NCI-H82 treated with DMSO at 0.1 percent for 48 hours (cell line): ENCODE results near the gene PPM1F.

Source experiments
- DNase-seq: peaks from one replicate; lab custom pipeline; 2025; ENCODE audit not compliant: unreplicated experiment; lab: John Stamatoyannopoulos, UW

The PPM1F gene

DNA sequence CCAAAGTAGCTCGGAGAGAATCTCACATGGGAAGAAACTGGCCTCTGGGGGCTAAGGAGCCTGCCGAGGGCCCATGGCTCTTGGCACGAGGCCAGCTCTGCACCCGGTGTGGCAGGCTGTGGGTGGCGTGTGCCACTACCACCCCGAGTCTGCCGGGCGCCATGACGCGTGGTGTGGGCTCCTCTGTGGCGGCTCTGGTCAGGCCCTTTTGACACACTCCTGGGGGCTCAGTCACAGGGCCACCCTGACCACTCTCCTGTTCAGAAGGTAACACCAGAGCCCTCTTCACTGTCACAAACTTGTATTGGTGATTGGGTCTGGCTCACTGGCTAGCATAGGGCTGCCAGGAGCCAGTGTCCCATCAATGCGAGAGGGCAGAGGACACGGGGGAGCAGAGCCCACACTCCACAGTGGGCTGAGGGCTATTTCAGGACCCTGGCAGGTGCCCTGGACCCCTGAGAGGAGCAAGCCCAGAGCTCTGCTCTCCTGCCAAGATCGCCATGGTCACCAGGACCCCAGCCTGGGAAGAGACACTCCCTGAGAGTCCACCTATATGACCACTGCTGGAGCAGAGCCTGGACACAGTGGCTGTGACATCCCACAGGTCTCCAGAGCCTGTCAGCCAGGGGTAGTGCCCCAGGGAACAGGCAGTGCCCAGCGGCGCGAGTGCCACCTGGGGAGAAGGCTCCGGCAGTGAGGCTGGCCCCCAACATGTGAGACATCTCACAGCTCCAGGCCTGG is 8.6 kb upstream of the PPM1F start:
- DNase-seq = no peak

DNA sequence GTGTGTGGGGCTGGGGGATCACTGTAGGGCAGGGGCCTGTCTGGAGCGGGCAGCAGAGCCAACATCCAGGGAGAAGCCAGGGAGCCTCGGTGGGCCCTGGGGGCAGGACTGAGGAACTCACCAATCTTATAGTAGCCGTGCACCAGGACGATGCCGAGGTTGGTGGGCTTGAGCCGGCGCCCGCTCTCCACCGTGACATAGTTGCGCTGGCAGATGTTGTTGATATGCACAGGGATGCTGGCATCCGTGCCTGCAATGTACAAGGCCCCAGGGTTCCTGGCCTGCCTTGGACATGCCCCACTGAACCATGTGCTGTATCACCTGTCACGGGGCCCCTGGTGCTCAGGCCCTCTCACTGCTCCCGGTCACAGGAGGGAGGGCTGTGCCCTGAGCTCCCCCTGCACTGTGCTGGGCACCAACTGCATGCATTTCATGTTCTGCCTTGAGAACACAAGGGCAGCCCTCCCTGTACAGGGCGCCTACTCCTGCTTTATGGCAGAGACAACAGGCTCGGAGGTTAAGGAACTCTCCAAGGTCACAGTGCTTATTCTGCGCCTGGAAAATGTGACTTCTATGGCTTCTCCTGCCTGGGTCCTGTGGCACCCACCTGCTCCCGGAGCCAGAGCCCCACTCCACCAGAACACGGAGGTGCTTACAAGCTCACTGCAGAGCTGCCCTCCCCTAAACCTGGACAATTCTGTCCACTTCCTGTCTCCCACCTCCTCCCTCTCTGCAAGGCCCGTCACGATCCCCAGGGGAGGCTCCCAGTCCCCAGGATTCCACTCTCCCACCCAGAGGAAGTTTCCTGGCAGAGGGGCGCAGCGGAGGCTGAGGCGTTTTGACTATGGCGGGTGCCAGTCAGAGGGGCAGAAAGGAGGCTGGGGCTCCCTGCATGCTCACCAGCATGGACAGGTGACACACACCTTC is 7.8 kb upstream of the PPM1F start:
- no peak for DNase-seq

DNA sequence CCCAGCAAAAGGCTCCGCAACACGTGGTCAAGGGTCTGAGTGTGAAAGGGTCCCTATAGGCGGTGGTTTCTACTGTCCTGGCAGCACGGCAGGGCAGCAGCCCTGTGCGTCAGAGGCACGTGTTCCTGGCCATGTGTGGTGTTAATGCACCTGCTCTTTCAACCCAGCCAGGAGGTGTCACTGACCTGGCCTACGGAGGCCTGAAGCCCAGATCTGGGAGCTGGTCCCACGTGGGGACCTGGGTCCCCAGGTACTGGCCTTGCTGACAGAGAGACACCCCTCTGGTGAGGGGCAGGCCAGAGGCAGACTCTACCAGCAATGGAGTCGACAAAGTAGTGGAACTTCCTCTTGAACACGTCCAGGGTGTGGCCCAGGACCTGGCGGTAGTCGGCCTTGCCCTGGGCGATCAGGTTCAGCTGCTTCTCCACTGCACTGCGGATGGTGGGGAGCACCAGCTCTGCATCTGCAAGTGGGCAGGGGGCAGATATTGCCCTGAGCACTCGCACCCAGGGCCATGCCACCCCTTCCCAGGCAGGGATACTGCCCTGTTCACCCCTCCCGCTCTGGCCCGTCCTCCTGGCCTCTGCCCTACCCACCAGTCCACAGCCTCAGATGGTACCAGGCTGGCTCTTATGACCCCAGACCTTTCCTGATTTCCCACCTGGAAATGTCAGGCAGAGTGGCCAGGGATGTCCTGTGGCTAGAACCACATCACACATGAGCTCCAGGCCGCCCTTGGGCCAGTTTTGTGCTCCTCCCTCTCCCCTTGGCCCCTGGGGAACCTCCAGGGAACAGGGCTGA is 6.8 kb upstream of the PPM1F start:
- no peak for DNase-seq

DNA sequence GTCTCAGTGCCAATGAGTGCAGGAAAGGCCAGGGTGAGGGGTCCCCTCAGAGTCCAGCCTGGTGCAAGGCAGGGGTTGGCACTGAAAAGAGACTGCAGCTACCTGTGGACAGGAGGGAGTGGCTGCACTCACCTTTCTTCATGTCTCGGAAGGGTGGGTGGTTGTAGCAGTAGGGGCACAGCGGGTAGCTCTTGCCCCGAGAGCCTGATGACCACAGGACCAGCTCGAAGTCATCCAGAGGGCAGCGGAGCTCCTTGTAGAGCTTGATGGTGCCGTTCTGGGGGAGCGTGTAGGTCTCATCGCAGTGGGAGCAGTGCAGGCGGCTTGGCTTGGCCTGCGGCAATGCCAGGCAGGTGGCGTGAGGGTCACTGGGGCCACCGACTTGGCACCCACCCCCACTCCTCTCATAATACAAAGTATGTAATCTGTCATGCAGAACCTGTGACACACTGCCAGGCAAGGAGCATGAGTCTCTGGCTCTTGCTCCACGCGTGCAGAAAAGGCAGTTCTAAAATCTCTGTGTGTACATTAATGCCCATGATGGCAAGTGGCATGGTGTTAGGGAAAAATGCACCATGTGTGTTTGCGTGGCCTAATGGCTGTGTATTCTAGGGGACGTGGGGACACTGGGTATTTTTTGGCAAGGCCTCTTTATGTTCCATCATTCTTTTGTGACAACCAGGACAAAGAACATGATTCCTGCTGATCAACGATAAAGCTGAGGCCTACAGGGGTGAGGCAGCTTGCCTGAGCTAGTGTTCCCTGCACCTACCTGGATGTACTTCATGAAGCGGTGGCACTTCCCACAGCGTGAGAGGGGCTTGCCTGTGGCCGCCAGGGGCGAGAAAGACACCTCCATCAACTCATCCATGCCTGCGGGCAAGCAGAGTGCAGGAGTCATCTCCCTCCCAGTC is 6.0 kb upstream of the PPM1F start:
- DNase-seq = no peak

DNA sequence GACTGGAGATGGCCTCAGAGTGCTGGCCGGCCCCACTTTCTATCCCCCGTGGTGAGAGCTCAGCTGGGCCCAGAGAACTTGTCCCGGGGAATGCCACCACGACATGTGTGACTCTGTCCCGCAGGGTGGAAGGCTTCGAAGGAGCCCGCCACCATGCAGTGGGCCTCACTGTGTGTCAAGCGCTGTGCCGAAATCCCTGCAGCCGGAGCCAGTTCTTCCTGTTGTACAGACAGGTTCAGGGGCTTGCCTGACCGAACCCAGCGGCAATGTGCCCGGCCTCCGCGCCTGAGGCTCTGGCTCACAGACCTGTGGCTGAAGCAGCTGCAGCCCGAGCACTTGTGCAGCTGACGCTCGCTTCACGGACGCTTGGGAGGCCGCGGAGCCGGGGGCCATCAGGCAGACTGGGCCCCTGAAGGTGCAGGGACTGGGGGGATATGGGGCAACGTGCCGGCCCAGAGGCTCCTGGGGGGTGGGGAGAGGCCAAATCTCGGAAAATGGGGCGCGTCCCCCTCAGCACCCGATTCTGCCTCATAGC is 650 bp downstream of the PPM1F start:
- no peak for DNase-seq

DNA sequence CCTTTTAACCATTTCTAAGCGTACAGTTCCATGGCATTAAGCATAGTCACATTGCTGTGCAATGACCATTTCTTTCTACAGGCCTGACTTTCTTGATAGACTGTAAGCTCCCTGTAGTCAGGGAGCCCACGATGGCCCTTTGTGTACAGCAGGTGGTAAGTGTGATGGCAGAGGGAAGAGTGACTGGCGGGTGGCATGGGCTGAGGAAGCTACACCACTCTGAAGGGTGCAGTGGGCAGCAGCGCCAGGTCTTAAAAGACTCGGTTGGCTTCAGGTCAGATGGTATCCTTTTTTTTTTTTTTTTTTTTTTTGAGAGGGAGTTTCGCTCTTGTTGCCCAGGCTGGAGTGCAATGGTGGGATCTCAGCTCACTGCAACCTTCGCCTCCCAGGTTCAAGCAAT is 1.6 kb downstream of the PPM1F start:
- DNase-seq = no peak

DNA sequence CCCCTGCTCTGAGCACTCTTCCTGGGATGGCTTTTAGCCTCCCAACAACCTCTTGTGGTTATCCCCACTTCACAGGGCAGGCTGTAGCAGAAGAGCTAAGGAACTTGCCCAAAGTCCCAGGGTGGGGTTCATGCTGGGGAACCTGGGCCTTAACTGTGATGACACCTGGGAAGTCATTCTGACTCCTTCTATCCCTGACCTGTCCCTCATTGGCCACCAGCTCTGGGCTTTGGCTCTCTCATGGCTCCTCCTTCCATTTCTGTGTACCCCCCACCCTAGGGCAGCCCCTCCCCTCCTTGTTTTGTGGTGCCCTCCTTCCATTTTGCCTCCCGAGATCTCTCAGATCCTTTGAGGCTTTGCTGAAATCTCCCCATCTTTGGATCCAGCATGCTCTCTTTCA is 2.7 kb downstream of the PPM1F start:
- DNase-seq = no peak

DNA sequence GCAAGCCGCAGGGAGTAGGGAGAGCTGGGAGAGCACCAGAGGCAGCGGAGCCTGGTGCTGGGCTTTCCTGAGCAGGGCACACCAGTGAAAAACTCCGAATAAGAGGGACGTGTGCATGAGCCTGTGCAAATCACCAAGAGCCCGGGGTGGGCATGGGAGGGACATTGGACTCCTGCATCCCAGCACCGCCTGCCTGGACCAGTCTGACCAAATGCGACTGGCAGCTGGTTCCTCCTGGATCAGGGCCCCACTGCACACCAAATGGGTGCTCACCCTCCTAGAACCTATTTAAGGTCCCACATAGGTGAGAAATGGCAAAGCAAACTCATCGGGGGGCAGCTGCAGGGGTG is 3.1 kb downstream of the PPM1F start:
- no peak for DNase-seq

DNA sequence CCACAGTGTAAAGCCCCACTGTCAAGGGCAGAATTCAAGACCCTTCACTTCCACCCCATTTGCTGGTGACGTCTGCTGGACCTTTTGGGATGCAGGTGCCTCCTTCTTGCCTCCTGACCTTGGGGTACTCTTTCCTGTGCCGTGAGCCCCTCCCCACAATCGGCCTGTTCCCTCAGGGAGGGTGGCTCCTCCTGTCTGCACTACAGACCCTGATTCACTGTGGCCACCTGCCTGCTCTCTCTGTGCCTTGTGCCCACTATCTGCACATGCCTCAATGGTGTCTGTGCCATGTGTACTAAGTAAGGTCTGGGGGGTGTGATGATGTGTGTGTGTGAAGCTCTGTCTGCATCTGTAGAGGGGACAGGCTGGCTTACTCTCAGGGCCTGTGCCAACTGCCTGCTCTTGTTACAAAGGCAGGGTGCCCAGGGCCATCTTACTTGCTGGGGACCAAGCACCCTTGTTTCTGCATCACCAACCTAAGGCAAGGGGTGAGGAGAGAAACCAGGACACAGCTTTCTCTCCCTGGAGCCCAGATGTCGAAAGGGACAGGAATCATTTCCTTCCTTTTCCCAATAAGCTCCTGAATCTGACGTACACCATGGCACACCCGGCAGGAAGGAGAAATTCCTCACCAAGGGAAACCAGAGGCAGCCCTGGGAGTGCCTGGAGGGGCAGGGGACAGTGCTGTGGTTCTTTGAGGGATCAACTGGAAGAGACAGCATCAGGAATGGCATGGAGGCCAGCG is 3.7 kb downstream of the PPM1F start:
- DNase-seq = no peak

DNA sequence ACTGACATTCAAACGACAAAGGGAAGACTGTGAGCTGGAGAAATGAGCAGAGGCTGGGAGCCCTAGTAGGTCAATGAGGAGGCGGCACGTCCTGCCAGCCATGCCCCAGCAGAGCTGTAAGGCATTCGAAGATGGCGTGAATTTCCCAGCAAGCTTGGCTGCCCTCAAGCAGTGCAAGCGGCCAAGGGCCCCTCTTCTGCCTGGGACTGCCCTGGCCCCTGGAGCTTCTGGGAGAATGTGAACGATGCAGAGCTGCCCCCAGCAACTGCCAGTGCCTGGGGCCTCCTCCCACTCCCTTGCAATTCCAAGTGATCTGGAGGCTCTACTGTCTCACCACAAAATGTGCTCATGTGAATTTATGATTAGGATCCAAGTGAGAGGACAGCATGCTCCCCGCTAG is 4.3 kb downstream of the PPM1F start:
- no peak for DNase-seq

DNA sequence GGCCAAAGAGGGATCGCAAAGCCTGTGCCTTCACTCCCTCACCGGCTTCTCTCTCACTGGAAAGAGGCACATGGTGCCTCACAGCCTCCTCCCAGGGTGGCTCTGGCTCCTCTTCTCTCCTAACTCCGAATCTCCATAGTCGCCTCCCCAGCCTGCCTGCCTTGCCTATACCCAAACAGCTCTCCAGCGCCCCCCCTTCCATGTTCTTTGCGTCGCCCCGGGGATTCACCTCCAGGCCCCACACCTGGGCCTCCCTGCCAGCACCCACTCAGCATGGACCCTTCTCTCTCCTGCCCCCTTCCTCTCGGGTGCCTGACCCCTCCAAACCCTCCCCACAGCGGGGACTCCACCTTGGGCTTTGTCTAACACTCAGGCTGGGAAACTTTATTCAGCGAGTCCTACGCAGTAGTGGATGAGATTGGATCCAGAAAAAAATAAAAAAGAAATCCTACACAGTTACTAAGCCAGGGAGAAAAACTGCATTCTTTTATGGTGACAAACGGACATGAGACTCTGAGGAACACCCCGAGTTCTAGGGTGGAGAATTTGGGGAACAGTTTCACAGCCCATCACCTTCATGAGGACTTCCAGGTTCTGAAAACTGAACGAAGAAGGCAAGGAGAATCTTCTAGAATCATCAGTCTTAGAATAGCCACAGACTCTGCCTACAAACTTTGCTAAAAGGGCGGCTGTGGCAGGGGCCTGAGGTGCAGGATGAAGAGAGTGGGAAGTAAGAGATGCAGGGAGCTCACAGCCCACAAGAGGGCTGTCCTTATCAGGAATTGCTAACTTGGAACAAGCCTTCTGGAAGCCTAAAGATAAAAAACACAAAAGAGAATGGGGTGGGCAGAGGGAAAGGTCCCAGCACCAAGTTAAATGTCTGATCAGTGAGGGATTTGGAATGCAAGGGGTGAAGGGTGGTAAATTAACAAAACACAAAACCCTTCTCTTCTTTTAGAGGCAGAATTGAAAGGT is 5.3 kb downstream of the PPM1F start:
- DNase-seq = no peak

DNA sequence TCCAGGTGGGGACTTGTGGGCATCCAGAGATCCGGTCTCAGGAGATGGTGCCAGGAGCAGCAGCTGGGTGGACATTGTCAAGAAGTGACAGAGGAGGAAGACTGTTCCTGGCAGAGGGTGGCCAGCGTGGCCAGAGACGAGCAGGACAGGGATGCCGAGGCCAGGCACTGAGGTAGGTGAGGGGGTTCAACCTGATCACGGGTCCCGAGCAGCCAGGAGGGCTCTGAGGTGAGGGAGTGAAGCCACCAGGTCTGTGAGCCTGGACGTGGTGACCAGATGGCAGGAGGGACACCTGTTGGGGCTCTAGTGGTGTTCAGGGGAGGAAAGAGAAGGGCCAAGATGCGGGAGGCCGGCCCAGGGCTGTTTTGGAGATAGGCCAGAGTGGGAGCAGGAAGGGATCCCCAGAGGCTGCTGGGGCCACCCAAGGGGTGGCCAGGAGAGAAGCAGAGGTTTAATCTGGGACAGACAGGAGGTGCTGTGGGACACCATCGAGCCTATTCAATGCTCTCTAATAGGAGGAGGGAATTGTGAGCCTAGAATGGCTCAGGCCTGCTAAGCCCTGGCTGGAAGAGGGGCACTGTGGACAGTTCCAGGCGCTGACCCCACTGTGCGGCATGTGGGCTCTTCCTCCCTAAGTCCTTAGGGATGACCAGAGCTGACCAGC is 6.3 kb downstream of the PPM1F start:
- DNase-seq = no peak

DNA sequence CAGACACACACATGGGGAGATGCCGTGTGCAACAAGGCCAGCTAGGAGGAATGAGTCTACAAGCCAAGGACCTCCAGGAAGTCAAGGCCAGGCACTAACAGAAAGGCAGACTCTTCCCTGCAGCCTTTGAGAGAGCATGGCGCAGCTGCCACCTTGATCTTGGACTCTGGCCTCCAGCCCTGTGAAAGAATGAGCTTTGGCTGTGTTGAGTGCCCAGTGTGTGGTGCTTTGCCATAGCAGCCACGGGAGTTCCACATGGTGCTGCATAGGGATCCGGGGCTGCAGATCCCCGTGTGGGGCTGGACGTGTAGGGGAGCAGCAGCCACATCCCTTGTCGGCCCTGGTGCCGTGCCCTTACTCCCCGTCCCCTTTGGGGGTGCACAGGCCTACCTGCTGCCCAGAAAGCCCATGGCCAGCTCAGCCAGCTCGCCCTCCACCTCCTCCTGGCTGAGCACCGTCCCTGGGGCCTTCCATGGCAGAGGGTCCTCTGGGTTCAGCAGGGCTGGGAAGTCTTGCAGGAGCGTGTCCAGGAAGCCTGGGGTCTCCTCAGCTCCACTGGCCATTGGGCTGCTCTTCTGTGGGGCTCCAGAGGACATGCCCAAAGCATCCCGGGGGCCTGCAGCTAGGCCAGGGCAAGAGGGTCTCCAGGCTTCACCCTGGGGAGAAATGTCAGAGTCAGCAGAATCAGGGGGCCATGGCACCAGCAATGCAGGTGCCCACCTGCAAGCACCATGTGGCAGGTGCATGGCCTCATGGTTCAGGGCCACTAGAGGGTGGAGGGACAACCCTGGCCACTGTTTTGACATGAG is 7.0 kb downstream of the PPM1F start:
- no peak for DNase-seq

DNA sequence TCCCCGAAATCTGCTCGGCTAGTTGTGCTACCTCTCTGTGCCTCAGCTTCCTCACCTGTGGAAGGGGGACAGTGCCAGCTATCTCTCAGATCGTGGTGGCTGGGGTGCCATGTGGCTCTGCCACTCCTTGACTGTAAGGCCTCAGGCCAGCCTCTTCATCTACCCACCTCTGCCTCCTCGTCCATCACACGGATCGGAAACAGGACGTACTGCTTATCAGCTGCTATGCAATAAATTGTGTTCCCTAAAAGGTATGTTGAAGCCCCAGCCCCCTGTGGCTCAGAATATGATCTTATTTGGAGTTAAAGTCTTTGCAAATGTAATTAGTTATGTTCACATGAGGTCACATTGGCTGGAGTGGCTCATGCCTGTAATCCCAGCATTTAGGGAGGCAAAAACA is 7.8 kb downstream of the PPM1F start:
- DNase-seq = no peak

DNA sequence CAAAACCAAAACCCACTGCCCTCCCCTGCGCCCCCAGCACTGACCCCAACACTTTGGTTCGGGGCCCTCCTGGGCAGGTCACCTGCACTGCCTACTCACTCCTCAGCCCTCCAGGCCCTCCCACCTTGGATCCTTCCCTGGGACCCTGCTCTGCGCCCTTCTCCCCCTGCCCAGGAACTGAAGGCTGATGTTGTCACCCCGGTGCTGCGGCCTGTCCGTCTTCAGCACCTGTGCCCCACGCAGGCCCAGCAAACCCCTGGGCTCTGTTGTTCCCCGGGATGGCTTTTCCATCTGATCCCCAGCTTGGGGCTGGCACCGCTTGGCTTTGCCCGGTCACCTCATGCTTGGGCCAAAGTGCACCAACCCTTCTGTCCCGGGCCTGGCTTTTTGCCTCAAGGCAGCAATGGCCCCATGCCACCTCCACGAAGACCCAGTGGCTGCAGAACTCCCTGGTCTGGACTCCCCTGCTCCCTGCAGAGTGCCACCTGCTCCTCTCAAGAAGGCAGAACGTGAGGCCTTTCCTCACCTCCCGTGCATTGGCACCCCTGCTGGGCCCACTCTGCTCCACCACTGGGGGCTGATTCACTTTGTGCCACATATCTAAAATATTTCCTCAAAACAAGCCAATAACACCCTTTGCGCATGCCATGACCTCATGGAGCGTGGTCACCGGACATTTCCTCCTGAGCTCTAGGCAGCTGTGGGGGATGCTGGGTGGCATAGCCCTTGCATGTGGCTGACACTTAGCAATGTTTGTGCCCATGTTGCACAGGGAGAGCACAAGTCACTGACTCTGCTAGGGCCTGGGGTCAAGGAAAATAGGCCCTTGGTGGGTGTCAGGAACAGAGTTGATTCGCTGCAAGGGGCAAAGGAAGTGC is 8.8 kb downstream of the PPM1F start:
- DNase-seq = no peak
